CD4-positive, CD25-positive, alpha-beta regulatory T cell (primary cell): Measurements from ENCODE around the gene CUX1. TPM values are rescaled to one million over a fixed set of nuclear protein-coding genes. Genes with fewer than 3 reads are reported as not detected.
A peak's percentile ranks its signal among the peaks of the same experiment; 100 is the strongest.
"Not testable (repeated sequence)": the region's sequence is repeated elsewhere in the genome, so short reads cannot be mapped to it uniquely, and the experiment has no call there.

ENCODE experiments used
- ATAC-seq, 2 donors: fragments of 150-1000 bp; cut with Tn5 transposase; one replicate each; pipeline ENCODE4 v1.10.0; 2021; ENCODE audit warnings: low read depth in 2 of 2, moderate number of reproducible peaks in 2 of 2, moderate library complexity in 1 of 2
- DNase-seq, 3 donors: peaks; one replicate each; pipeline versions ENCODE4 v3.0.0 to v3.0.0-alpha.2; 2012 to 2022; ENCODE audit warnings: mixed read lengths in 1 of 3
- H3K27ac ChIP-seq: one replicate; pipeline ENCODE4 v1.7.0; 2013; ENCODE audit warnings: mild to moderate bottlenecking, low read length; ENCODE audit not compliant: insufficient read depth, poor library complexity, severe bottlenecking
- H3K27me3 ChIP-seq: one replicate; pipeline ENCODE4 v1.7.0; 2013; ENCODE audit warnings: low read length; ENCODE audit not compliant: control insufficient read depth, insufficient read depth
- H3K36me3 ChIP-seq: one replicate; pipeline ENCODE4 v1.7.0; 2013; ENCODE audit warnings: mild to moderate bottlenecking, low read length, moderate library complexity; ENCODE audit not compliant: control insufficient read depth, insufficient read depth
- H3K4me1 ChIP-seq: 2 replicates; pipeline ENCODE4 v1.7.0; 2013; ENCODE audit warnings: mild to moderate bottlenecking, low read length; ENCODE audit not compliant: insufficient read depth, control insufficient read depth, poor library complexity, severe bottlenecking
- H3K4me3 ChIP-seq: one replicate; pipeline ENCODE4 v1.7.0; 2013; ENCODE audit warnings: low read depth, mild to moderate bottlenecking, low read length, moderate library complexity
- H3K9me3 ChIP-seq, 2 experiments: 1 replicate in 1 of 2; 2 replicates in 1 of 2; pipeline ENCODE4 v1.7.0; 2013; ENCODE audit warnings: low read length in 2 of 2, mild to moderate bottlenecking in 1 of 2, moderate library complexity in 1 of 2; ENCODE audit not compliant: control insufficient read depth in 2 of 2
- H3K27ac Mint-ChIP-seq, 3 donors: one replicate each; pipeline ENCODE4 v1.8.0; 2020 to 2022; ENCODE audit warnings: mild to moderate bottlenecking in 3 of 3, mixed read lengths in 3 of 3, moderate library complexity in 2 of 3
- H3K27me3 Mint-ChIP-seq: one replicate; pipeline ENCODE4 v1.8.0; 2022; ENCODE audit warnings: mild to moderate bottlenecking, mixed read lengths
- H3K36me3 Mint-ChIP-seq: one replicate; pipeline ENCODE4 v1.8.0; 2020; ENCODE audit warnings: mixed read lengths
- H3K4me1 Mint-ChIP-seq, 4 donors: one replicate each; pipeline ENCODE4 v1.8.0; 2020 to 2022; ENCODE audit warnings: mixed read lengths in 4 of 4, mild to moderate bottlenecking in 1 of 4
- H3K4me3 Mint-ChIP-seq, 4 donors: one replicate each; pipeline ENCODE4 v1.8.0; 2020 to 2022; ENCODE audit warnings: mild to moderate bottlenecking in 4 of 4, mixed read lengths in 4 of 4, moderate library complexity in 3 of 4
- H3K9me3 Mint-ChIP-seq, 7 donors: one replicate each; pipeline ENCODE4 v1.8.0; 2020 to 2022; ENCODE audit warnings: mixed read lengths in 7 of 7, mild to moderate bottlenecking in 3 of 7, moderate library complexity in 2 of 7
- polyA plus RNA-seq, 4 donors: library from polyadenylated mRNA; unstranded; fragments of 300-500 nt; fragmentation: Illumina TruSeq; gene quantifications; one replicate each; pipeline ENCODE4 v1.2.3, GENCODE V29; 2021
- total RNA-seq: library from RNA; stranded (reverse); gene quantifications from one replicate; pipeline ENCODE4 v1.2.3, GENCODE V29; 2022

Gene CUX1
- total and polyA plus RNA-seq, 5 donors from 2014 or later, result 6.0 to 45.1 (median 7.8) TPM

- H3K36me3 Mint-ChIP-seq, result peaks cover 4% of the 10 kb centered on the region
- Histone ChIP-seq H3K4me3 (no peak overlapping the region), H3K9me3 (no peaks in the 10 kb centered on the region), H3K27me3 (no peaks in the 10 kb centered on the region), H3K36me3 (no peaks in the 10 kb centered on the region), H3K27ac (no peak overlapping the region), H3K4me1 (no peaks in the 10 kb centered on the region)
- ATAC-seq (no peak), DNase-seq (no peak)
- peaks cover 0 to 2% (median 0%) of the 10 kb centered on the region in 7 donors for H3K9me3 Mint-ChIP-seq
- no peak overlapping the region for H3K4me3 Mint-ChIP-seq
- H3K27ac Mint-ChIP-seq, result no peak overlapping the region
- H3K27me3 Mint-ChIP-seq, result no peaks in the 10 kb centered on the region
- H3K4me1 Mint-ChIP-seq, result peaks cover 0 to 17% (median 3%) of the 10 kb centered on the region in 4 donors
Measured at GRCh38 chr7:101838837-101839483, 21.5 kb downstream of the CUX1 start.

DNA sequence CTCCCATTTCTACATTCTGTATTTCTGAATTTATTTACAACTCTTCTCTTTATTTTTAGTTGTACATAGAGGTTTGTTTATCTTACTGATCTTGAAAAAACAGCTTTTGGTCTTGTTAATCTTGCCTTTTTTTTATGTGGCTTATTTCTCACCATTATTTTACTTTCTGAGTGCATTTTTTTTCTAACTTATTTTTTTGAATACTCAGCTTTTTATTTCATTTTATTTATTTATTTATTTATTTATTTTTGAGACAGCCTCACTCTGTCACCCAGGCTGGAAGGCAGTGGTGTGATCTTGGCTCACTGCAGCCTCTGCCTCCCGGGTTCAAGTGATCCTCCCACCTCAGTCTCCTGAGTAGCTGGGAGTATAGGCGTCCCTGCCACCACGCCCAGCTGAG is 23.9 kb downstream of the CUX1 start:
- DNase-seq (no peak), ATAC-seq (no peak)
- no peaks in the 10 kb centered on the region for H3K4me1 ChIP-seq
- no peak overlapping the region for H3K27ac ChIP-seq
- H3K27ac Mint-ChIP-seq, result no peak overlapping the region
- no peaks in the 10 kb centered on the region for H3K36me3 ChIP-seq
- no peaks in the 10 kb centered on the region for H3K27me3 ChIP-seq
- no peaks in the 10 kb centered on the region for H3K36me3 Mint-ChIP-seq
- no peak overlapping the region for H3K4me3 ChIP-seq
- H3K4me1 Mint-ChIP-seq, result peaks cover 0 to 23% (median 3%) of the 10 kb centered on the region in 4 donors
- H3K4me3 Mint-ChIP-seq, result no peak overlapping the region
- H3K27me3 Mint-ChIP-seq, result no peaks in the 10 kb centered on the region
- peaks cover 0 to under 1% of the 10 kb centered on the region in 2 experiments for H3K9me3 ChIP-seq
- H3K9me3 Mint-ChIP-seq, result peaks cover 0 to 3% (median 0%) of the 10 kb centered on the region in 7 donors

DNA sequence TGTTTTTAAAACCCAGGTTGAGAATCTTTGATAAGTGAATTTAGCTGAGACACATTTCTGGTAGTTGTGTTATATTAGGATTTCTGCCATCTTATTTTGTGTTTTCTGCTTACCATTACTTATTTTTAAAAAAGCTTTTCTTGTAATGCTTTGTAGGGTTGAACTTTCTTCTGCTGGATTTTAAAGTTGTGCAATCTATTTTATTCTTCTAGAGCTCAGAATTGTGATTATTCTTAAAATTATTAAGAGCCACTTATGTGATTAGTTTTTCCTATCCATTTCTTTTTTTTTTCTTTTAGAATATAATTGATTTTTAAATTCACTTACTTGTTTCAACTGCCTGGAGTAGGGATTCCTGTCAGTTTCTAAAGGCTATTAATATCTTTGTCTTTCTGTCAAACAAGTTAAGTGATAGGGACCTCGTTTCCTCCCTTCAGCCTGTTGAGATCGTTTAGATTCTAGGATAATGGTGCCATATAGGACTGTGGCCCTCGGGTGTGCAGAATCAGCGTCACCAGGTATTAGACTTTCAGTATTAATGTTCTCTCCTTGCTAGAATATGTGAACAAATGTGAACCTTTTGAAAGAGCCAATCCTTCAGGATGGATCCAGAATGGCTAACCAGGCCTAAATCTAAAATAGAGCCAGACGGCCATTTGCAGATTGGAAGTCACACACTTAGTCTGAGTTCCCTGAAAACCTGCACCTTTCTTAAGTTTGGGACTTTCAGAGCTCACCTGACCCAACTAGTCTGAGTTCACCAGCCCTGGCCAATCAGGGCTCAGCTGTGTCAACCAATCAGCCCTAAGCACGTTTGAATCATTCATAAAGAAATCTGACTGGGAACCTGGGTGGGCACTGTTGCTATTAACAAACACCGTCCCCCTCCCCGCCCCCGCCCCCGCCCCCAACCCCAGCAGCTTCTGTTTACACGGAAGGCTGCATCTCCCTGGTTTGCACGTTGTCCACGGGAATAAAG is 26.2 kb downstream of the CUX1 start:
- Mint-ChIP-seq H3K27me3 (no peaks in the 10 kb centered on the region), H3K27ac (no peak overlapping the region), H3K9me3 (peaks cover 0 to 3% (median 0%) of the 10 kb centered on the region in 7 donors), H3K4me3 (no peak overlapping the region), H3K4me1 (peaks cover 0 to 25% (median 9%) of the 10 kb centered on the region in 4 donors), H3K36me3 (peaks cover 5% of the 10 kb centered on the region)
- no peak for ATAC-seq
- no peak for DNase-seq
- Histone ChIP-seq H3K27ac (no peak overlapping the region), H3K27me3 (no peaks in the 10 kb centered on the region), H3K36me3 (no peaks in the 10 kb centered on the region), H3K9me3 (peaks cover 6 to 13% of the 10 kb centered on the region in 2 experiments), H3K4me3 (no peak overlapping the region), H3K4me1 (no peaks in the 10 kb centered on the region)

DNA sequence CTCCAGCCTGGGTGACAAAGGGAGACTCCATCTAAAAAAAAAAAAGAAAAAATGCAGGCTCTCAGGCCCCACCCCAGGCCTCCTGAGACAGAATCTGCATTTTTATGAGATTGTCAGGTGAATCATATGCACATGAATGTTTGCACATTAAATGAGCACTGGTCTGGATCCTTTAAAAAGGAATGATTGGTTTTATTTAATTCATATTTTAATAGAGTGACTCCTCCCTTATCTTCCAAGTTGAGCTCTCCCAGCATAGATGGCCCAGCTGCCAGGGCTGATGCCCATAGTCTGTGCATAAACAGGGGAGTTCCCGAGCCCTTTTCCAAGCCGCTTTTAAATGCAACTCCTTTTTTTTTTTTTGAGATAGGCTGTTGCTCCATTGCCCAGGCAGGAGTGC is 28.5 kb downstream of the CUX1 start:
- no peak overlapping the region for H3K27ac Mint-ChIP-seq
- H3K27me3 Mint-ChIP-seq, result no peaks in the 10 kb centered on the region
- peaks cover 5% of the 10 kb centered on the region for H3K36me3 Mint-ChIP-seq
- no peaks in the 10 kb centered on the region for H3K36me3 ChIP-seq
- no peak overlapping the region for H3K4me3 ChIP-seq
- H3K9me3 ChIP-seq, result peaks cover 6 to 13% of the 10 kb centered on the region in 2 experiments
- H3K4me1 Mint-ChIP-seq, result peaks cover 0 to 17% (median 10%) of the 10 kb centered on the region in 4 donors
- H3K27ac ChIP-seq, result no peak overlapping the region
- no peaks in the 10 kb centered on the region for H3K4me1 ChIP-seq
- DNase-seq (no peak), ATAC-seq (no peak)
- H3K9me3 Mint-ChIP-seq, result peaks cover under 1 to 9% (median 4%) of the 10 kb centered on the region in 7 donors
- H3K4me3 Mint-ChIP-seq, result no peak overlapping the region
- H3K27me3 ChIP-seq, result no peaks in the 10 kb centered on the region

DNA sequence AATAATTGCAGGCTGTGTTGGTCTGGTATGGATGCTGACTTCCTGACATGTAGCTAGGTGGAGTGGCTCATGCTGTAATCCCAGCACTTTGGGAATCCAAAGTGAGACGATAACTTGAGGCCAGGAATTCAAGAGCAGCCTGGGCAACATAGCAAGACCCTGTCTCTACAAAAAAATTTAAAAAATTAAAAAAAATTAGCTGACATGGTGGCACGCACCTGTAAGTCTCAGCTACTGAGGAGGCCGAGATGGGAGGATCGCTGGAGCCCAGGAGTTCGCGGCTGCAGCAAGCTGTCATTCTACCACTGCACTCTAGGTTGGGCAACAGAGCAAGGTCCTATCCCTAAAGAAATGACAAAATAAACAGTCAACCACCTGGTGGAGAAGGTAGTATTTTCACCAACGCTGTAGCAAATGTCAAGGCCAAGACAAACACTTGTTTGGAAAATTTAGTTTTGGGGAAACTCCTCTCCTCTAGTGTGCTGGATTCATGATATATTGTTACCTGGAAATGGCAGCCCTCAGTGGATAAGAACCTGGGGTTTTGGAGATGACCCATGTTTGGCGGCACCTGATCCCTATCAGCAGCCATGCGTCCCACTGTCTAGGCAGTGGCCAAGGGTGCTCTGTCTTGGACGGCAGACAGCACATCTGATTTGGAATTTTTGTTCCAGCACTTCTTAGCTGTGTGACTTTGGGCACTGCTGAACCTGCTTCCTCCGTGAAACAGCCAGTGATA is 29.5 kb downstream of the CUX1 start:
- H3K4me1 ChIP-seq, result no peaks in the 10 kb centered on the region
- Mint-ChIP-seq H3K4me3 (no peak overlapping the region), H3K36me3 (peaks cover 5% of the 10 kb centered on the region), H3K27me3 (no peaks in the 10 kb centered on the region), H3K4me1 (peaks cover 0 to 17% (median 12%) of the 10 kb centered on the region in 4 donors), H3K27ac (no peak overlapping the region), H3K9me3 (peaks cover 3 to 9% (median 4%) of the 10 kb centered on the region in 7 donors)
- H3K36me3 ChIP-seq, result no peaks in the 10 kb centered on the region
- H3K27me3 ChIP-seq, result no peaks in the 10 kb centered on the region
- ATAC-seq (no peak), DNase-seq (no peak)
- no peak overlapping the region for H3K27ac ChIP-seq
- H3K4me3 ChIP-seq, result no peak overlapping the region
- peaks cover 6 to 13% of the 10 kb centered on the region in 2 experiments for H3K9me3 ChIP-seq

DNA sequence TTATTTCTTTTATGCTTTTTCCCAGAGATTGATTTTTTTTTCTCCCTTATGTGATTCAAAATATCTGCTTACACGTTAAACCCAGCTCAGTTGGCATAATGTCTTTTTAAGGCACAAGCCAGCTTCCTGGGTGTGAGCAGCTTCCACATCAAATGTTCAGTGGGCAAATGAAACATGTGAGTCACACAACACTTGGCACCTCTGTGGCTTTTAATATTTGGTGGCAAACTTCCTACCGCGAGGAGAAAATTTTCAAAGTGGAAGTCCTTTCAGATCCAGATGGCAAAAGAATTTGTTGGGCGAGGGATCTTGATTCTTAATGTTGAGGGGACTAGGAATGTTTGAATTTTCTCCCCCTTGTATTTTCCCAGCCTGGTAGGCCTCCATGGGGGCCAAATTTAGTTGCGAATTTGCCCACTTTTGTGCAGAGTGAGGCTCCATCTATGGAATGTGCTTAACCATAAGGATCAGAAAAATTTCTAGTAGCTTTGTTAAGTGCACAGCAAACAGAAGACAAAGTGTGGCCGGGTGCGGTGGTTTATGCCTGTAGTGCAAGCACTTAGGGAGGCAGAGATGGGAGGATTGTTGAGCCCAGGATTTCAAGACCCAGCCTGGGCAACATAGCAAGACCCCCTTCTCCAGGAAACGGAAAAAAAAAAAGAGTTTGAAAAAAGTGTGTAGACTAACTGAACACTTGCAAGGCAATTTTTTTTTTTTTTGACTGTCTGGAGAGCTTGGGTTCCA is 31.0 kb downstream of the CUX1 start:
- ATAC-seq, result no peak
- peak overlapping the region in 2 of 3 donors; percentile 25 to 79 for H3K27ac Mint-ChIP-seq

DNA sequence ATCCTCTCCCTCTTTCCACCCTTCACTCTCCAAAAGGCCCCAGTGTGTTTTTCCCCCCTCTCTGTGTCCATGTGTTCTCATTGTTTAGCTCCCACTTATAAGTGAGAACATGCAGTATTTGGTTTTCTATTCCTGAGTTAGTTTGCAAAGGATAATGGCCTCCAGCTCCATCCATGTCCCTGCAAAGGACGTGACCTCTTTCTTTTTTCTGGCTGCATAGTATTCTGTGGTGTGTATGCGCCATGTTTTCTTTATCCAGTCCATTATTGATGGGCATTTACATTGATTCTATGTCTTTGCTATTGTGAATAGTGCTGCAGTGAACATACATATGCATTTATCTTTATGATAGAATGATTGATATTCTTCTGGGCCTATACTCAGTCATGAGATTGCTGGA is 31.9 kb downstream of the CUX1 start:
- not testable (repeated sequence) for H3K27ac ChIP-seq, H3K4me3 ChIP-seq, H3K27ac Mint-ChIP-seq, H3K27me3 Mint-ChIP-seq, H3K9me3 Mint-ChIP-seq, H3K36me3 ChIP-seq, DNase-seq, ATAC-seq, H3K4me3 Mint-ChIP-seq, H3K27me3 ChIP-seq, H3K36me3 Mint-ChIP-seq, H3K4me1 ChIP-seq
- peaks cover 6 to 13% of the 10 kb centered on the region in 2 experiments for H3K9me3 ChIP-seq
- H3K4me1 Mint-ChIP-seq, result peaks cover 11 to 22% (median 18%) of the 10 kb centered on the region in 4 donors

More for the DNA sequence above, 31.0 kb downstream of the CUX1 start:
- Mint-ChIP-seq H3K36me3 (peaks cover 5% of the 10 kb centered on the region), H3K27me3 (no peaks in the 10 kb centered on the region), H3K9me3 (peaks cover 3 to 9% (median 4%) of the 10 kb centered on the region in 7 donors), H3K4me1 (peaks cover 6 to 19% (median 16%) of the 10 kb centered on the region in 4 donors), H3K4me3 (no peak overlapping the region)
- no peaks in the 10 kb centered on the region for H3K36me3 ChIP-seq
- no peak for DNase-seq
- no peak overlapping the region for H3K4me3 ChIP-seq
- H3K27me3 ChIP-seq, result no peaks in the 10 kb centered on the region
- H3K9me3 ChIP-seq, result peaks cover 6 to 13% of the 10 kb centered on the region in 2 experiments
- H3K27ac ChIP-seq, result no peak overlapping the region
- H3K4me1 ChIP-seq, result no peaks in the 10 kb centered on the region
